Trophoblast cell (in vitro differentiated cells and primary cell): Measurements from ENCODE around the gene KLHL21.
"Not testable (repeated sequence)": the region's sequence is repeated elsewhere in the genome, so short reads cannot be mapped to it uniquely, and the experiment has no call there.

Experiments
- DNase-seq, 2 donors: peaks; one replicate each; pipeline ENCODE4 v3.0.0-alpha.2; 2016
- H2AFZ ChIP-seq: 2 replicates; pipeline ENCODE4 v1.6.1; 2013; ENCODE audit warnings: low read length, moderate library complexity, mild to moderate bottlenecking; ENCODE audit not compliant: insufficient read depth, poor library complexity
- H2AK5ac ChIP-seq: 2 replicates; pipeline ENCODE4 v1.6.1; 2013; ENCODE audit warnings: mild to moderate bottlenecking, low read length
- H2BK120ac ChIP-seq: 2 replicates; pipeline ENCODE4 v1.6.1; 2013; ENCODE audit warnings: low read length, mild to moderate bottlenecking, moderate library complexity; ENCODE audit not compliant: insufficient read depth, poor library complexity
- H2BK12ac ChIP-seq: 2 replicates; pipeline ENCODE4 v1.6.1; 2013; ENCODE audit warnings: mild to moderate bottlenecking, low read length, moderate library complexity
- H2BK5ac ChIP-seq: 2 replicates; pipeline ENCODE4 v1.6.1; 2013; ENCODE audit warnings: low read length, low read depth, moderate library complexity, mild to moderate bottlenecking; ENCODE audit not compliant: poor library complexity
- H3K14ac ChIP-seq: 2 replicates; pipeline ENCODE4 v1.6.1; 2013; ENCODE audit warnings: mild to moderate bottlenecking, low read length
- H3K18ac ChIP-seq: 2 replicates; pipeline ENCODE4 v1.6.1; 2013; ENCODE audit warnings: mild to moderate bottlenecking, low read length
- H3K23ac ChIP-seq: 2 replicates; pipeline ENCODE4 v1.6.1; 2013; ENCODE audit warnings: low read length
- H3K27ac ChIP-seq: 2 replicates; pipeline ENCODE4 v1.5.1; 2013; ENCODE audit warnings: low read depth, mild to moderate bottlenecking, inconsistent platforms, low read length, moderate library complexity
- H3K27me3 ChIP-seq: 2 replicates; pipeline ENCODE4 v1.6.1; 2013; ENCODE audit warnings: inconsistent platforms, mild to moderate bottlenecking, low read length, moderate library complexity; ENCODE audit not compliant: insufficient read depth
- H3K36me3 ChIP-seq, 2 experiments: 1 replicate in 1 of 2; 2 replicates in 1 of 2; pipeline ENCODE4 v1.6.1; 2013; ENCODE audit warnings: low read length in 2 of 2, mild to moderate bottlenecking in 2 of 2, moderate library complexity in 1 of 2; ENCODE audit not compliant: insufficient read depth in 2 of 2, control insufficient read depth in 1 of 2
- H3K4ac ChIP-seq: 2 replicates; pipeline ENCODE4 v1.6.1; 2013; ENCODE audit warnings: low read depth, mild to moderate bottlenecking, low read length, moderate library complexity
- H3K4me1 ChIP-seq, 2 experiments: 1 replicate in 1 of 2; 2 replicates in 1 of 2; pipeline ENCODE4 v1.6.1; 2013; ENCODE audit warnings: low read length in 2 of 2, mild to moderate bottlenecking in 2 of 2, moderate library complexity in 1 of 2; ENCODE audit not compliant: insufficient read depth in 2 of 2, control insufficient read depth in 1 of 2
- H3K4me2 ChIP-seq: 2 replicates; pipeline ENCODE4 v1.6.1; 2013; ENCODE audit warnings: inconsistent platforms, mild to moderate bottlenecking, low read length, moderate library complexity
- H3K4me3 ChIP-seq: 2 replicates; pipeline ENCODE4 v1.5.1; 2013; ENCODE audit warnings: mild to moderate bottlenecking, low read depth, low read length, inconsistent platforms
- H3K79me1 ChIP-seq: one replicate; pipeline ENCODE4 v1.6.1; 2013; ENCODE audit warnings: low read length
- H3K79me2 ChIP-seq: 2 replicates; pipeline ENCODE4 v1.6.1; 2013; ENCODE audit warnings: low read length, mild to moderate bottlenecking; ENCODE audit not compliant: control insufficient read depth, insufficient read depth, poor library complexity
- H3K9ac ChIP-seq: 2 replicates; pipeline ENCODE4 v1.6.1; 2013; ENCODE audit warnings: mild to moderate bottlenecking, low read length
- H3K9me3 ChIP-seq: 2 replicates; pipeline ENCODE4 v1.6.1; 2013; ENCODE audit warnings: low read depth, mild to moderate bottlenecking, control low read depth, inconsistent platforms, low read length; ENCODE audit not compliant: insufficient read depth
- H4K12ac ChIP-seq: 2 replicates; pipeline ENCODE4 v1.6.1; 2013; ENCODE audit warnings: low read depth, mild to moderate bottlenecking, low read length, moderate library complexity
- H4K8ac ChIP-seq: 2 replicates; pipeline ENCODE4 v1.6.1; 2013; ENCODE audit warnings: low read depth, mild to moderate bottlenecking, low read length, moderate library complexity
- H4K91ac ChIP-seq: one replicate; pipeline ENCODE4 v1.6.1; 2013; ENCODE audit warnings: low read depth, mild to moderate bottlenecking, low read length, moderate library complexity
- WGBS: extraction: QIAGEN DNeasy Blood & Tissue Kit; methylation state at CpG from one replicate; pipeline ENCODE4 v1.1.7; 2013; ENCODE audit warnings: missing lambda C conversion rate; ENCODE audit not compliant: insufficient read length, insufficient coverage; ENCODE audit errors: extremely low coverage; 5-methylcytosine and 5-hydroxymethylcytosine counted together

Gene KLHL21

GRCh38 chr1:6645018-6645417, 42.3 kb upstream of the KLHL21 start:
- H2AFZ ChIP-seq = no peak overlapping the region
- H3K27me3 ChIP-seq = no peaks in the 10 kb centered on the region
- H3K36me3 ChIP-seq = peaks cover 38 to 48% of the 10 kb centered on the region in 2 experiments
- no peak overlapping the region for H3K23ac ChIP-seq
- H3K14ac ChIP-seq = no peak overlapping the region
- no peak overlapping the region for H3K4me3 ChIP-seq
- H3K9ac ChIP-seq = no peak overlapping the region
- no peak overlapping the region for H4K91ac ChIP-seq
- no peak for DNase-seq
- H3K4ac ChIP-seq = no peak overlapping the region
- H2AK5ac ChIP-seq = no peak overlapping the region
- H3K18ac ChIP-seq = no peak overlapping the region
- no peak overlapping the region for H2BK12ac ChIP-seq
- no peak overlapping the region for H2BK120ac ChIP-seq
- H3K4me2 ChIP-seq = no peak overlapping the region
- no peak overlapping the region for H3K27ac ChIP-seq
- no peak overlapping the region for H4K12ac ChIP-seq
- H3K4me1 ChIP-seq = no peaks in the 10 kb centered on the region
- no peaks in the 10 kb centered on the region for H3K79me2 ChIP-seq
- H3K9me3 ChIP-seq = no peaks in the 10 kb centered on the region
- no peak overlapping the region for H2BK5ac ChIP-seq
- H4K8ac ChIP-seq = no peak overlapping the region
- no CpG with 5 or more reads among the region's 7 CpGs for WGBS
- H3K79me1 ChIP-seq = no peaks in the 10 kb centered on the region

DNA sequence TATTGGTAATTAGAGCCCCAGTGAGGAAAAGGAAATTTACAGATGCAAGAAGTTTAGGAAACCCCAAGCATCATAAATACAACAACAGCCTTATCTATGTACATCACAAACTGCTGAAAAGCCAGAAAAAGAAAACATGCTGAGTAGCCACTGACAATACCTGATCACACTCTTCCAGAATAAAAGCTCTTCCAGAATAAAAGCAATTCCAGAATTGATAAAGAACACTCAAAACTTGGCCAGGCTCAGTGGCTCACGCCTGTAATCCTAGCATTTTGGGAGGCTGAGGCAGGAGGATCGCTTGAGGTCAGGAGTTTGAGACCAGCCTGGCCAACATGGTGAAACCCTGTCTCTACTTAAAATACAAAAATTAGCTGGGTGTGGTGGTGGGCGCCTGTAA, 38.2 kb upstream of the KLHL21 start:
- DNase-seq, H4K91ac ChIP-seq, H2BK12ac ChIP-seq, H2AFZ ChIP-seq, H2BK120ac ChIP-seq, H3K4me3 ChIP-seq, H3K4me2 ChIP-seq, H3K18ac ChIP-seq, H3K4me1 ChIP-seq, H3K27ac ChIP-seq, H3K79me1 ChIP-seq, H4K12ac ChIP-seq, H3K27me3 ChIP-seq, H2BK5ac ChIP-seq, H2AK5ac ChIP-seq, H3K14ac ChIP-seq, H3K23ac ChIP-seq, H3K9ac ChIP-seq, H3K79me2 ChIP-seq, H4K8ac ChIP-seq, H3K4ac ChIP-seq, H3K9me3 ChIP-seq: not testable (repeated sequence)
- no CpG with 5 or more reads among the region's 3 CpGs for WGBS
- H3K36me3 ChIP-seq = peaks cover 65 to 73% of the 10 kb centered on the region in 2 experiments

- DNase-seq = no peak
- Histone ChIP-seq H3K18ac (no peak overlapping the region), H3K36me3 (peaks cover 63 to 78% of the 10 kb centered on the region in 2 experiments), H2BK5ac (no peak overlapping the region), H3K4me3 (no peak overlapping the region), H3K9ac (no peak overlapping the region), H4K12ac (no peak overlapping the region), H3K9me3 (no peaks in the 10 kb centered on the region), H3K23ac (no peak overlapping the region), H3K14ac (no peak overlapping the region), H3K4me1 (no peaks in the 10 kb centered on the region), H2AK5ac (no peak overlapping the region), H3K79me2 (no peaks in the 10 kb centered on the region), H4K8ac (no peak overlapping the region), H3K27ac (no peak overlapping the region), H3K27me3 (no peaks in the 10 kb centered on the region), H2BK12ac (no peak overlapping the region), H2AFZ (no peak overlapping the region), H3K79me1 (no peaks in the 10 kb centered on the region), H2BK120ac (no peak overlapping the region), H3K4me2 (no peak overlapping the region), H4K91ac (no peak overlapping the region), H3K4ac (no peak overlapping the region)
- no CpG with 5 or more reads among the region's 18 CpGs for WGBS
Measured at GRCh38 chr1:6638226-6638625, 35.6 kb upstream of the KLHL21 start.

GRCh38 chr1:6637770-6638169, 35.1 kb upstream of the KLHL21 start:
- Histone ChIP-seq H3K9ac (no peak overlapping the region), H4K91ac (no peak overlapping the region), H3K4me2 (no peak overlapping the region), H3K4me1 (no peaks in the 10 kb centered on the region), H2AFZ (no peak overlapping the region), H4K12ac (no peak overlapping the region), H3K9me3 (no peaks in the 10 kb centered on the region), H3K79me2 (no peaks in the 10 kb centered on the region), H3K79me1 (no peaks in the 10 kb centered on the region), H4K8ac (no peak overlapping the region), H3K27me3 (no peaks in the 10 kb centered on the region), H3K36me3 (peaks cover 65 to 80% of the 10 kb centered on the region in 2 experiments), H2BK120ac (no peak overlapping the region), H2BK12ac (no peak overlapping the region), H3K4ac (no peak overlapping the region), H3K27ac (no peak overlapping the region), H2AK5ac (no peak overlapping the region), H3K18ac (no peak overlapping the region), H3K4me3 (no peak overlapping the region), H2BK5ac (no peak overlapping the region), H3K14ac (no peak overlapping the region), H3K23ac (no peak overlapping the region)
- no peak for DNase-seq
- WGBS = no CpG with 5 or more reads among the region's 9 CpGs
